Nasal cavity respiratory epithelium epithelial cell of viscerocranial mucosa (primary cell): ENCODE data around the gene RFXAP. TPM values are rescaled to one million over a fixed set of nuclear protein-coding genes. Genes with fewer than 3 reads are reported as not detected.

Experiments used
- total RNA-seq: library from RNA; depleted of rRNA; stranded (reverse); fragments of >200 nt; gene quantifications from 2 replicates; pipeline ENCODE4 v1.2.3, GENCODE V29; 2014

RFXAP gene, protein sequence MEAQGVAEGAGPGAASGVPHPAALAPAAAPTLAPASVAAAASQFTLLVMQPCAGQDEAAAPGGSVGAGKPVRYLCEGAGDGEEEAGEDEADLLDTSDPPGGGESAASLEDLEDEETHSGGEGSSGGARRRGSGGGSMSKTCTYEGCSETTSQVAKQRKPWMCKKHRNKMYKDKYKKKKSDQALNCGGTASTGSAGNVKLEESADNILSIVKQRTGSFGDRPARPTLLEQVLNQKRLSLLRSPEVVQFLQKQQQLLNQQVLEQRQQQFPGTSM
- 1.4 and 2.6 TPM in 2 replicates for total RNA-seq

GRCh38 chr13:36818804-36819738 lies at the start of gene RFXAP:
TSS of gene RFXAP (plus strand) at chr13:36819222. CDS start at chr13:36819358, 136 bp downstream.

Other genes starting within 250 kb of the RFXAP start
- gene SERTM1, start 145.2 kb upstream of the RFXAP start, total RNA-seq = not detected in 2 replicates
- gene SMAD9, start 101.0 kb downstream of the RFXAP start, total RNA-seq = 0.34 and 1.1 TPM in 2 replicates
- gene ALG5, start 180.1 kb downstream of the RFXAP start, total RNA-seq = 34.7 and 60.8 TPM in 2 replicates
- 39.0 and 64.9 TPM in 2 replicates for gene EXOSC8, start 181.6 kb downstream of the RFXAP start, total RNA-seq
- gene SUPT20H, start 240.5 kb downstream of the RFXAP start, total RNA-seq = 34.2 and 54.0 TPM in 2 replicates